Prostate gland (tissue), 2 donors: ENCODE data around the gene IQCC.

Source experiments
- CTCF ChIP-seq, 4 experiments: fragments of 200-600 bp in 2 of 4; fragments of 450-650 bp in 2 of 4; sonication (generic) in 2 of 4; IDR thresholded peaks; 1 replicate in 3 of 4; 2 replicates in 1 of 4; pipeline ENCODE4 v1.5.1; 2016 to 2019; ENCODE audit warnings: antibody characterized with exemption in 4 of 4, mild to moderate bottlenecking in 2 of 4, moderate library complexity in 2 of 4
- POLR2A ChIP-seq: fragments of 450-650 bp; IDR thresholded peaks from one replicate; pipeline ENCODE4 v1.6.1; 2016; ENCODE audit warnings: antibody characterized with exemption, mild to moderate bottlenecking

- TF ChIP-seq CTCF (IDR thresholded peaks at IDR 0.05), result peak in 2 of 4 experiments; percentile 7 to 16
- TF ChIP-seq POLR2A, result peak; percentile 41
These were observed 25.9 kb upstream of the IQCC start, which contains the start of gene TXLNA for GRCh38 chr1:32179443-32180185.
